Activated gamma-delta T cell treated with Interleukin-2 at 50 U/mL for 16 hours (primary cell): Measurements from ENCODE around the gene TM9SF4.

Experiments
- DNase-seq: peaks from one replicate; pipeline ENCODE4 v3.0.0-alpha.2; 2020

Gene TM9SF4

GRCh38 chr20:32213870-32214269 lies 104.4 kb downstream of the TM9SF4 start:
- DNase-seq, result no peak

- no peak for DNase-seq
Observed at GRCh38 chr20:32215147-32215546, 105.6 kb downstream of the TM9SF4 start.

- no peak for DNase-seq
Observed at GRCh38 chr20:32215729-32216128, 106.2 kb downstream of the TM9SF4 start.

GRCh38 chr20:32216179-32217142 lies 106.9 kb downstream of the TM9SF4 start:
- DNase-seq, result no peak
